IMR-90 (cell line): Measurements from ENCODE around the gene PBRM1.

Experiments used
- CHD1 ChIP-seq: IDR thresholded peaks from 2 replicates; pipeline ENCODE4 v1.6.1; 2012; ENCODE audit warnings: low read depth, low read length, improper control_type of control experiment
- POLR2A ChIP-seq: IDR thresholded peaks from 2 replicates; pipeline ENCODE4 v1.6.1; 2012; ENCODE audit warnings: mild to moderate bottlenecking, low read depth, low read length
- RAD21 ChIP-seq: IDR thresholded peaks from 2 replicates; pipeline ENCODE4 v1.6.1; 2012; ENCODE audit warnings: low read length, improper control_type of control experiment
- RFX5 ChIP-seq: IDR thresholded peaks from 2 replicates; pipeline ENCODE4 v1.8.0; 2012; ENCODE audit warnings: low read depth, mild to moderate bottlenecking, low read length, moderate library complexity
- TF ChIP-seq, protein P1 (sequence below): conservative IDR thresholded peaks from 2 replicates; pipeline ENCODE4 v1.5.1; 2012; ENCODE audit warnings: mild to moderate bottlenecking, low read depth, low read length, improper control_type of control experiment
- TF ChIP-seq, protein P2 (sequence below): fragments of 150-350 bp; IDR thresholded peaks from 2 replicates; pipeline ENCODE4 v1.6.1; 2016; ENCODE audit warnings: low read depth, mild to moderate bottlenecking, low read length, moderate library complexity, borderline replicate concordance

DNA sequence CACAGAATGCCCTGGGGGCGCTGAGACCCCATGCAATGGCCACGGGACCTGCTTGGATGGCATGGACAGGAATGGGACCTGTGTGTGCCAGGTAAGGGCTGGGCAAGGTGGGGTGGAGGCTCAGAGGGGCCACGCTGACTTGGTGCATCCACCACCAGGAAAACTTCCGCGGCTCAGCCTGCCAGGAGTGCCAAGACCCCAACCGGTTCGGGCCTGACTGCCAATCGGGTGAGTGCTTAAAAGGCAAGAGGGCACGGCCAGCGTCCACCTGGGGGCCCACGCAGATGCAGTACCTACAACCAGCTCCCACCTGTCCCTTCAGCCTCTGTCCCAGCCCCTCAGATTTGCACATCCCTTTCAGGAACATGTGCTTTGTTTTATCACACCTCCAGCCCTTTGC is 183.7 kb downstream of the PBRM1 start:
- TF ChIP-seq, protein P1, sequence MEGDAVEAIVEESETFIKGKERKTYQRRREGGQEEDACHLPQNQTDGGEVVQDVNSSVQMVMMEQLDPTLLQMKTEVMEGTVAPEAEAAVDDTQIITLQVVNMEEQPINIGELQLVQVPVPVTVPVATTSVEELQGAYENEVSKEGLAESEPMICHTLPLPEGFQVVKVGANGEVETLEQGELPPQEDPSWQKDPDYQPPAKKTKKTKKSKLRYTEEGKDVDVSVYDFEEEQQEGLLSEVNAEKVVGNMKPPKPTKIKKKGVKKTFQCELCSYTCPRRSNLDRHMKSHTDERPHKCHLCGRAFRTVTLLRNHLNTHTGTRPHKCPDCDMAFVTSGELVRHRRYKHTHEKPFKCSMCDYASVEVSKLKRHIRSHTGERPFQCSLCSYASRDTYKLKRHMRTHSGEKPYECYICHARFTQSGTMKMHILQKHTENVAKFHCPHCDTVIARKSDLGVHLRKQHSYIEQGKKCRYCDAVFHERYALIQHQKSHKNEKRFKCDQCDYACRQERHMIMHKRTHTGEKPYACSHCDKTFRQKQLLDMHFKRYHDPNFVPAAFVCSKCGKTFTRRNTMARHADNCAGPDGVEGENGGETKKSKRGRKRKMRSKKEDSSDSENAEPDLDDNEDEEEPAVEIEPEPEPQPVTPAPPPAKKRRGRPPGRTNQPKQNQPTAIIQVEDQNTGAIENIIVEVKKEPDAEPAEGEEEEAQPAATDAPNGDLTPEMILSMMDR: no peak
- no peak for TF ChIP-seq CHD1
- no peak for TF ChIP-seq RAD21
- TF ChIP-seq POLR2A: no peak
- TF ChIP-seq, protein P2, sequence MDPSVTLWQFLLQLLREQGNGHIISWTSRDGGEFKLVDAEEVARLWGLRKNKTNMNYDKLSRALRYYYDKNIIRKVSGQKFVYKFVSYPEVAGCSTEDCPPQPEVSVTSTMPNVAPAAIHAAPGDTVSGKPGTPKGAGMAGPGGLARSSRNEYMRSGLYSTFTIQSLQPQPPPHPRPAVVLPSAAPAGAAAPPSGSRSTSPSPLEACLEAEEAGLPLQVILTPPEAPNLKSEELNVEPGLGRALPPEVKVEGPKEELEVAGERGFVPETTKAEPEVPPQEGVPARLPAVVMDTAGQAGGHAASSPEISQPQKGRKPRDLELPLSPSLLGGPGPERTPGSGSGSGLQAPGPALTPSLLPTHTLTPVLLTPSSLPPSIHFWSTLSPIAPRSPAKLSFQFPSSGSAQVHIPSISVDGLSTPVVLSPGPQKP: no peak
- no peak for TF ChIP-seq RFX5
